ENCODE data around the gene IFNL4.
"Not testable (repeated sequence)": the region's sequence is repeated elsewhere in the genome, so short reads cannot be mapped to it uniquely, and the experiment has no call there.

IFNL4 gene

GRCh38 chr19:39219108-39219507 is 29.5 kb downstream of the IFNL4 start:
- not testable (repeated sequence) for DNase-seq

DNA sequence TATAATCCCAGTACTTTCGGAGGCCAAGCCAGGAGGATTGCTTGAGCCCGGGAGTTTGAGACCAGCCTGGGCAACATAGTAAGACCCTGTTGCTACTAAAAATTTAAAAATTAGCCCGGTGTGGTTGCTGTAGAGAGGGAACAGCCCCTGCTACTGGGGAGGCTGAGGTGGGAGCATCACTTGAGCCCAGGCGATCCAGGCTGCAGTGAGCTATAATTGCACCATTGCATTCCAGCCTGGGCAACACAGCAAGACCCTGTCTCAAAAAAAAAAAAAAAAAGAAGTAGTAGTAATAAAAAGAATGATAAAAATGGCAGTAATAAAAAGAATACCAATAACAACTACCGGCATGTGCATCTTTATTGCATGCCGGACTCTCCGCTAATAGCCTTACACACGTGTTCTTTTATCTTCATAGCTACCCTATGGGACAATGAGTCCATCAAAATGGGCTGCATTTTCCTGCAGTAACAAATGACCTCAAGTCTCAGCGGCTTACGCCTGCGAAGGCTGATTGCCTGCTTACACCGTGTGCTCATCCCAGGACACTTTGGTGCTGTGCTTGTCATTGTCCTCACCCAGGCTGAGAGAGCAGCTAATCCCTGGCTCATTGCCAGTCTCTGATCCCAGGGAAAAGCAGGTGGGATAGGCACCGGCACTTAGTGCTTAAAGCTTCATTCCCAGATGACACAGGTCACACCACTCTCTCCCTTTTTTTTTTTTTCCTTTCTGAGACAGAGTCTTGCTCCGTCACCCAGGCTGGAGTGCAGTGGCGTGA is 30.2 kb downstream of the IFNL4 start:
- no peak for DNase-seq

DNA sequence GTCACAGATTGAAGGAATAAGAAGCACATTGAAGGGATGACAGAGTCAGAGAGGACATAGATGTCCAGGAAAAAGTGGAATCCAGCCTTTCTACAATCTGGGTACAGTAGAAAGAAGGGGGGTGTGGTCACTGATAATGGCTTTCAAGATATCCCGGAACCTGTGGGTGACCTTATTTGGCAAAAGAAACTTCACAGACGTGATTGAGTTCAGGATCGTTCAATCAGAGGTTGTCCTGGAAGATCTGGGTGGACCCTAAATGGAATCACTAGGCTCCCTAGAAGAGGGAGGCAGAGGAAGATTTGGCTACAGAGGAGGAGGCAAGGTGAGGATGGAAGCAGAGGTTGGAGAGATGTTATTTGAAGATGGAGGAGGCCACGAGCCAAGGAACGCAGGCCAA is 31.6 kb downstream of the IFNL4 start:
- no peak for DNase-seq

DNA sequence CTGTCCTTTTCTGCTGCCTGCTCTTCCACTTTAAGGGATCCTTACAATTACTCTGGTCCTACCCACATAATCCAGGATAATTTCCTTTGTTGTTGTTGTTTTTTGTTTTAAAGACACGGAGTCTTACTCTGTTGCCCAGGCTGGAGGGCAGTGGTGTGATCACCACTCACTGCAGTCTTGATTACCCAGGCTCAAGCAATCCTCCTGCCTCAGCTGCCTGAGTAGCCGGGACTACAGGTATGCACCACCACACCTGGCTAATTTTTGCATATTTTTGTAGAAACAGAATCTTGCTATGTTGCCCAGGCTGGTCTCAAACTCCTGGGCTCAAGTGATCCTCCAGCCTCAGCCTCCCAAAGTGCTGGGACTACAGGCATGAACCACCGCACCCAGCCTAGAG is 33.3 kb downstream of the IFNL4 start:
- not testable (repeated sequence) for DNase-seq

GRCh38 chr19:39212375-39212742 is 36.3 kb downstream of the IFNL4 start:
- no peak for DNase-seq

DNA sequence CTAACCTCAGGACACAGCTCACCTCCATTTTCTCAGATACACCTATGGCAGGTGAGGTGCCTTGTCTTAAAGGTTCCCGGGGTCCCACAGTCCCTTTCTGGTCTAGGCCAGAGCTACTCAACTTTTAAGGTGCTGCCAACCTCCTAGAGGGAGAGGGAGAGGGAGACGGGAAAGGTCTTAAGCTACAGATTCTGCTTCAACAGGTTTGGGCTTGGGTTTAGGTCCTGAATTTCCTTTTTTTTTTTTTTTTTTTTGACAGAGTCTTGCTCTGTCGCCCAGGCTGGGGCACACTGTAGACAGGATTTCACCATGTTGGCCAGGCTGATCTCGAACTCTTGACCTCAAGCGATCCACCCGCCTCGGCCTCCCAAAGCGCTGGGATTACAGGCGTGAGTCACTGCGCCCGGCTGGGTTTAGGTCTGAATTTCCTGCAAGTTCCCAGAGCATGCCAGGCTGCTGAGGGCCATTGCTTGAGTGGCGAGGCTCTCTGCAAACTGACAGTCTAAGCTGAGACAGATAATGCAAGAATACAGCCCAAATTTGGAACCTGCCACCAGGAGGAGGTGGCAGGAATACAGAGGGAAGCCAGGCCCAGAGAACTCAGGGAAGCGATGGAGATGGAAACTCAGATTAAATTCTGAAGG is 36.8 kb downstream of the IFNL4 start:
- DNase-seq: no peak

GRCh38 chr19:39209196-39209595 is 39.5 kb downstream of the IFNL4 start:
- DNase-seq: no peak

GRCh38 chr19:39208175-39208795 is 40.4 kb downstream of the IFNL4 start:
- DNase-seq: no peak

- no peak for DNase-seq
Observed at GRCh38 chr19:39207293-39207836, 41.3 kb downstream of the IFNL4 start.

- DNase-seq: no peak
Observed at GRCh38 chr19:39206122-39206521, 42.5 kb downstream of the IFNL4 start.

- no peak for DNase-seq
Observed at GRCh38 chr19:39205449-39205764, 43.2 kb downstream of the IFNL4 start.

DNA sequence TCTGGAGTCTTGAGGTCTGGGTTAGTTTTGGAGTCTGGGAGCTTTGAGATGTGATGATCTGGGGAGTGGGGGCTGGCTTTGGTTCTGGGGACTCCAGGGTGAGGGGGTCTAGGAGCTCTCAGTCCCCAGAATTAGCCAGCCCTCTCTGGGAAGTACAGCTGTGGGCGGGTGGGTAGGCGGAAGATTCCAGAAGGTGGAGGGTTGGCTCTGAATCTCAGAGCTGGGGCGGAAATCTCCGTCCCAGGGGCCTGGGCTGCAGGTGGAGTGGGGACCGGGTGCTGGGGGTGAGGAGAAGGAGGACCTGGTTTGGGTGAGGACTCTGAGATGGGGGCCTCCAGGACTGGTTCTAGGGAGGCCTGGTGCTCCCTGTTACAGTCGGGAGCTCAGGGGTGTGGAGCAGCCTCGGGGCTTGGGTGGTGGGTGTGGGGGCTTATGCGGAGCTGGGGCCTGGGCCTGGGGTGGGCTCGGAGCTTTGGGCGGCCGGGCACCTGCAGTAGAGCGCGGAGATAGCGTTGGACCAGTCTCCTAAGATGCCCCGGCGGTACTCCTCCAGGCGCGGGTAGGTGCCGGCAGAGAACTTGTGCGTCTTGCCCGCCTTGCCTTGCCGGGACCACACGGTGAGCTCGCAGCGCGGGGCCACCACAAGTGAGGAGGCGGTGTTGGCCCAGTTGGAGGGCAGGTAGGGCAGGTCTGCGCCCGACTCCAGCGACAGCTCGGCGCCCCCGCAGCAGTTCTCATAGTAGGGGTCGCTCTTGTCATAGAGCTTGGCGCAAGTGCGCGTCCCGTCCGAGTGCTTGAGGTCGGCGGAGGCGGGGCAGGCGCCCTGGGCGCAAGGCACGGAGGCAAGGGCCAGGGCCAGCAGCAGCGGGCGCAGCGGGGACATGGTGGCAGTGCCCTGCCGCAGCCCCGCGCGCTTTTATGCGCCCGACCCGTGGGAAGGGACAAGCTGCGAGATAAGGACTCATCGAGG is 45.0 kb downstream of the IFNL4 start, which contains the start of gene SYCN:
SYCN (minus strand) TSS at position 892 of the 970 bp plus-strand sequence; CDS start at position 883, 9 bp downstream.
- DNase-seq: no peak

DNA sequence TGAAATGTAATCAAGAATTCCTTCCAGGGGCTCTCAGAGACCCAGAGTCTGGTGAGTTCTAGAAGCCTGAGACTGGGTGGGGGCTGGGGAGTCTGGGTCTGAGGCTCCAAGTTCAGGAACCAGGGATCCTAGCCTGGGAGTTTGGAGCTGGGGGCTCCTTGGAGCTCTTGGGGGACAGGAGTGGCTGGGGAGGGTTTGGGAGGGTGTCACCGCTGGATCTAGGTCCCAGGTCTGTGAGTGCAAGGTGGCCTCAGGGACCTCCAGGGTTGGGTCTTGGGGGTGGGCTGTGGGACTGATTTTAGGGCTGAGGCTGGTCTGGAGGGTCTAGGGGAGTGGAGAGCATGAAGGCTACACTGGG is 45.7 kb downstream of the IFNL4 start:
- no peak for DNase-seq

GRCh38 chr19:39200803-39201115 is 47.9 kb downstream of the IFNL4 start:
- no peak for DNase-seq

- no peak for DNase-seq
Observed at GRCh38 chr19:39200066-39200802, 48.4 kb downstream of the IFNL4 start.

- no peak for DNase-seq
Observed at GRCh38 chr19:39199025-39199424, 49.6 kb downstream of the IFNL4 start.

- DNase-seq: peak; percentile 44
Observed at GRCh38 chr19:39197808-39198207, 50.8 kb downstream of the IFNL4 start.

DNA sequence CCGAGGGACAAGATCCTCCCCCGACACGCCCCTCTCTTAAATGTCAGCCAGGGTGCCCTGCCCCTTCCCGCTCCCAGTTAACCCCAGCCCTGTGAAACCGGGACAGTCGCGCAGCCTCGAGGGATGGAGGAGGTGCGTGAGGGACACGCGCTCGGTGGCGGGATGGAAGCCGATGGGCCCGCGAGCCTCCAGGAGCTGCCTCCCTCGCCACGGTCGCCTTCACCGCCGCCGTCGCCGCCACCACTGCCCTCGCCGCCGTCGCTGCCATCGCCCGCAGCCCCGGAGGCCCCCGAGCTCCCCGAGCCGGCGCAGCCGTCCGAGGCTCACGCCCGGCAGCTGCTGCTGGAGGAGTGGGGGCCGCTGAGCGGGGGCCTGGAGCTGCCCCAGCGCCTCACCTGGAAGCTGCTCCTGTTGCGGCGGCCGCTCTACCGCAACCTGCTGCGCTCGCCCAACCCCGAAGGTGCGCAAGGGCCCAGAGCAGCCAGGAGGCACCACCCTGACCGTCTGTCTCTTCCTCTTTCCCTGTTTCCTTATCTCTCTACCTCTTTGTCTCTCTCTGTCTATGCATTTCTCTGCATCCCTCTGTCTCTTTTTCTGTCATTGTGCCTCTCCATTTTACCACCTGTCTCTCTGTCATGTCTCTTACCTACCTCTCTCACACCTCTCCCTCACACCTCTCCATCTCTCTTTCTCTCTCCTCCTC is 51.6 kb downstream of the IFNL4 start, which contains the start of gene NCCRP1:
NCCRP1 (plus strand) TSS at position 105 of the 703 bp plus-strand sequence; CDS start at position 124, 19 bp downstream.
- no peak for DNase-seq

GRCh38 chr19:39196320-39196719 is 52.3 kb downstream of the IFNL4 start:
- DNase-seq: no peak

Measured in NCI-H226 (cell line).